Smooth muscle cell (in vitro differentiated cells): ENCODE measurements around the gene SYNDIG1. TPM values are rescaled to one million over a fixed set of nuclear protein-coding genes. Genes with fewer than 3 reads are reported as not detected.

Source experiments
- DNase-seq: peaks from one replicate; lab custom pipeline; 2025; ENCODE audit not compliant: unreplicated experiment; lab: John Stamatoyannopoulos, UW
- H2AFZ ChIP-seq: fragments of 200-600 bp; sonication (generic); 2 replicates; pipeline ENCODE4 v1.6.0; 2016; ENCODE audit warnings: antibody characterized with exemption, low read depth, mild to moderate bottlenecking
- H3F3A ChIP-seq: fragments of 200-600 bp; sonication (generic); 2 replicates; pipeline ENCODE4 v1.6.0; 2017; ENCODE audit warnings: antibody characterized with exemption, low read depth
- H3K27ac ChIP-seq: fragments of 200-600 bp; sonication (generic); 2 replicates; pipeline ENCODE4 v1.5.1; 2016; ENCODE audit warnings: low read depth, mild to moderate bottlenecking
- H3K27me3 ChIP-seq: fragments of 200-600 bp; sonication (generic); 2 replicates; pipeline ENCODE4 v1.6.1; 2016; ENCODE audit warnings: low read depth, mild to moderate bottlenecking
- H3K36me3 ChIP-seq: fragments of 200-600 bp; sonication (generic); 2 replicates; pipeline ENCODE4 v1.5.1; 2016; ENCODE audit warnings: low read depth
- H3K4me1 ChIP-seq: fragments of 200-600 bp; sonication (generic); 2 replicates; pipeline ENCODE4 v1.5.1; 2016; ENCODE audit warnings: low read depth
- H3K4me2 ChIP-seq: fragments of 200-600 bp; sonication (generic); 2 replicates; pipeline ENCODE4 v1.6.0; 2016; ENCODE audit warnings: mild to moderate bottlenecking
- H3K4me3 ChIP-seq: fragments of 200-600 bp; sonication (generic); 2 replicates; pipeline ENCODE4 v1.5.1; 2016; ENCODE audit warnings: mild to moderate bottlenecking
- H3K79me2 ChIP-seq: fragments of 200-600 bp; sonication (generic); 2 replicates; pipeline ENCODE4 v1.6.0; 2016; ENCODE audit warnings: low read depth, mild to moderate bottlenecking
- H3K9ac ChIP-seq: fragments of 200-600 bp; sonication (generic); 2 replicates; pipeline ENCODE4 v1.6.0; 2016; ENCODE audit warnings: low read depth
- H3K9me3 ChIP-seq: fragments of 200-600 bp; sonication (generic); replicated peaks from 2 replicates; pipeline ENCODE4 v1.5.1; 2016; ENCODE audit warnings: low read depth
- H4K20me1 ChIP-seq: fragments of 200-600 bp; sonication (generic); 2 replicates; pipeline ENCODE4 v1.6.0; 2016; ENCODE audit warnings: low read depth
- CTCF ChIP-seq: fragments of 200-600 bp; sonication (generic); IDR thresholded peaks from 2 replicates; pipeline ENCODE4 v1.5.1; 2017; ENCODE audit warnings: borderline replicate concordance, mild to moderate bottlenecking, antibody characterized with exemption; ENCODE audit not compliant: insufficient read depth, poor library complexity, severe bottlenecking
- WGBS: methylation state at CpG from one replicate; pipeline ENCODE4 v1.1.7; 2016; ENCODE audit warnings: low lambda C conversion rate; 5-methylcytosine and 5-hydroxymethylcytosine counted together
- polyA plus RNA-seq: library from polyadenylated mRNA; unstranded; fragments of >200 nt; fragmentation: Nextera tagmentation; extraction: Ambion mirVana; gene quantifications from 2 replicates; pipeline ENCODE4 v1.2.1, GENCODE V29; 2016
- total RNA-seq: library from RNA; depleted of rRNA; stranded (reverse); fragments of >200 nt; gene quantifications from 2 replicates; pipeline ENCODE4 v1.2.3, GENCODE V29; 2014

Gene SYNDIG1
- total and polyA plus RNA-seq, 2 experiments from 2014 or later, result 1.8 to 2.2 TPM

- TF ChIP-seq CTCF, result no peak
- no peaks in the 10 kb centered on the region for H3K27me3 ChIP-seq
- no peaks in the 10 kb centered on the region for H3K36me3 ChIP-seq
- no peak overlapping the region for H3K4me2 ChIP-seq
- no peak overlapping the region for H3K4me3 ChIP-seq
- H3K9me3 ChIP-seq, result no peaks in the 10 kb centered on the region
- DNase-seq, result no peak
- no peaks in the 10 kb centered on the region for H4K20me1 ChIP-seq
- H3F3A ChIP-seq, result no peaks in the 10 kb centered on the region
- no peak overlapping the region for H3K27ac ChIP-seq
- no peak overlapping the region for H2AFZ ChIP-seq
- no peaks in the 10 kb centered on the region for H3K4me1 ChIP-seq
- WGBS, result 62% methylated on average over 2 of the region's 2 CpGs
- H3K9ac ChIP-seq, result no peak overlapping the region
- H3K79me2 ChIP-seq, result no peaks in the 10 kb centered on the region
These were observed 96.5 kb downstream of the SYNDIG1 start for GRCh38 chr20:24565835-24566351.

- H3F3A ChIP-seq, result no peaks in the 10 kb centered on the region
- no peak overlapping the region for H3K9ac ChIP-seq
- H3K4me1 ChIP-seq, result no peaks in the 10 kb centered on the region
- H3K36me3 ChIP-seq, result no peaks in the 10 kb centered on the region
- no peak overlapping the region for H3K27ac ChIP-seq
- H2AFZ ChIP-seq, result no peak overlapping the region
- no peak overlapping the region for H3K4me2 ChIP-seq
- H4K20me1 ChIP-seq, result no peaks in the 10 kb centered on the region
- H3K27me3 ChIP-seq, result no peaks in the 10 kb centered on the region
- 81% methylated on average over 7 of the region's 7 CpGs for WGBS
- H3K4me3 ChIP-seq, result no peak overlapping the region
- TF ChIP-seq CTCF, result no peak
- H3K79me2 ChIP-seq, result no peaks in the 10 kb centered on the region
- no peak for DNase-seq
- no peaks in the 10 kb centered on the region for H3K9me3 ChIP-seq
These were observed 97.2 kb downstream of the SYNDIG1 start for GRCh38 chr20:24566656-24567055.

- H3K4me3 ChIP-seq, result no peak overlapping the region
- TF ChIP-seq CTCF, result no peak
- no peaks in the 10 kb centered on the region for H3K4me1 ChIP-seq
- H3F3A ChIP-seq, result no peaks in the 10 kb centered on the region
- no peak for DNase-seq
- no peaks in the 10 kb centered on the region for H4K20me1 ChIP-seq
- no peaks in the 10 kb centered on the region for H3K27me3 ChIP-seq
- no peak overlapping the region for H2AFZ ChIP-seq
- 98% methylated on average over 5 of the region's 5 CpGs for WGBS
- no peak overlapping the region for H3K9ac ChIP-seq
- no peaks in the 10 kb centered on the region for H3K9me3 ChIP-seq
- H3K4me2 ChIP-seq, result no peak overlapping the region
- no peaks in the 10 kb centered on the region for H3K36me3 ChIP-seq
- H3K79me2 ChIP-seq, result no peaks in the 10 kb centered on the region
- H3K27ac ChIP-seq, result no peak overlapping the region
These were observed 98.1 kb downstream of the SYNDIG1 start for GRCh38 chr20:24567508-24567907.

- Histone ChIP-seq H4K20me1 (no peaks in the 10 kb centered on the region), H3K4me1 (no peaks in the 10 kb centered on the region), H3K4me2 (no peak overlapping the region), H3K9ac (no peak overlapping the region), H2AFZ (no peak overlapping the region), H3K9me3 (no peaks in the 10 kb centered on the region), H3K4me3 (no peak overlapping the region), H3K27ac (no peak overlapping the region), H3K79me2 (no peaks in the 10 kb centered on the region), H3F3A (no peaks in the 10 kb centered on the region), H3K36me3 (no peaks in the 10 kb centered on the region), H3K27me3 (no peaks in the 10 kb centered on the region)
- TF ChIP-seq CTCF, result no peak
- DNase-seq, result no peak
- 87% methylated on average over 8 of the region's 8 CpGs for WGBS
These were observed 99.4 kb downstream of the SYNDIG1 start for GRCh38 chr20:24568842-24569241.
